IMR-90 (cell line): Measurements from ENCODE around the gene LENG9. TPM values are rescaled to one million over a fixed set of nuclear protein-coding genes. Genes with fewer than 3 reads are reported as not detected.

Experiments used
- ATAC-seq: fragments of 200-7000 bp; cut with Tn5 transposase; 2 replicates; pipeline ENCODE4 v1.9.1; 2020; ENCODE audit warnings: low read depth, mild to moderate bottlenecking, moderate library complexity
- BruUV-seq: library from RNA; stranded (reverse); fragments of 400-500 nt; replicated peaks from 2 replicates; lab custom pipeline; 2021; lab: Mats Ljungman, UMichigan
- CTCF ChIA-PET: fragments of 300-600 bp; formaldehyde crosslinking; extraction: SDS; loops from one replicate; lab custom pipeline; 2021; ENCODE audit warnings: antibody characterized with exemption; lab: Yijun Ruan, JAX
- POLR2A ChIA-PET: fragments of 300-600 bp; sonication (Branson Sonifier 250); formaldehyde crosslinking; loops from one replicate; lab custom pipeline; 2022; ENCODE audit warnings: antibody characterized with exemption; ENCODE audit not compliant: unreplicated experiment; lab: Charles Lee
- DNase-seq: peaks from one replicate; pipeline ENCODE4 v3.0.0; 2013
- H2AFZ ChIP-seq: replicated peaks from 2 replicates; pipeline ENCODE3; 2013; ENCODE audit warnings: low read length, mild to moderate bottlenecking; ENCODE audit not compliant: poor library complexity
- H2AK5ac ChIP-seq: 2 replicates; pipeline ENCODE4 v1.6.1; 2013; ENCODE audit warnings: low read depth, low read length, inconsistent platforms
- H2AK9ac ChIP-seq: replicated peaks from 2 replicates; pipeline ENCODE3; 2013; ENCODE audit warnings: mild to moderate bottlenecking, low read depth, low read length, moderate library complexity; ENCODE audit not compliant: poor library complexity
- H2BK120ac ChIP-seq: 2 replicates; pipeline ENCODE4 v1.6.1; 2013; ENCODE audit warnings: low read depth, low read length, inconsistent platforms
- H2BK15ac ChIP-seq: 3 replicates; pipeline ENCODE4 v1.6.1; 2013; ENCODE audit warnings: low read depth, low read length, inconsistent platforms
- H2BK20ac ChIP-seq: 2 replicates; pipeline ENCODE4 v1.6.1; 2013; ENCODE audit warnings: low read depth, mild to moderate bottlenecking, inconsistent platforms, low read length, moderate library complexity
- H2BK5ac ChIP-seq: 2 replicates; pipeline ENCODE4 v1.6.1; 2013; ENCODE audit warnings: mild to moderate bottlenecking, low read depth, low read length, inconsistent platforms; ENCODE audit not compliant: poor library complexity, severe bottlenecking
- H3K14ac ChIP-seq: replicated peaks from 2 replicates; pipeline ENCODE4 v1.6.1; 2013; ENCODE audit warnings: low read depth, low read length, inconsistent platforms
- H3K18ac ChIP-seq: 2 replicates; pipeline ENCODE4 v1.6.1; 2013; ENCODE audit warnings: low read depth, low read length, control low read depth
- H3K23ac ChIP-seq: 2 replicates; pipeline ENCODE4 v1.6.1; 2013; ENCODE audit warnings: low read depth, low read length, inconsistent platforms
- H3K27ac ChIP-seq: 2 replicates; pipeline ENCODE4 v1.5.1; 2013; ENCODE audit warnings: mild to moderate bottlenecking, control low read depth, low read length; ENCODE audit not compliant: insufficient read depth
- H3K27me3 ChIP-seq: 2 replicates; pipeline ENCODE4 v1.6.1; 2013; ENCODE audit warnings: low read length; ENCODE audit not compliant: control insufficient read depth, insufficient read depth
- H3K36me3 ChIP-seq: 2 replicates; pipeline ENCODE4 v1.6.1; 2013; ENCODE audit warnings: low read length, mixed read lengths; ENCODE audit not compliant: control insufficient read depth, insufficient read depth
- H3K4ac ChIP-seq: 2 replicates; pipeline ENCODE4 v1.6.1; 2013; ENCODE audit warnings: low read depth, low read length, inconsistent platforms
- H3K4me1 ChIP-seq: 2 replicates; pipeline ENCODE4 v1.6.1; 2013; ENCODE audit warnings: low read length, mixed read lengths; ENCODE audit not compliant: control insufficient read depth, insufficient read depth
- H3K4me2 ChIP-seq: 2 replicates; pipeline ENCODE4 v1.6.1; 2013; ENCODE audit warnings: low read depth, mild to moderate bottlenecking, control low read depth, low read length, moderate library complexity
- H3K4me3 ChIP-seq: 2 replicates; pipeline ENCODE4 v1.5.1; 2013; ENCODE audit warnings: low read depth, mild to moderate bottlenecking, control low read depth, low read length, moderate library complexity; ENCODE audit not compliant: insufficient read depth
- H3K56ac ChIP-seq: 2 replicates; pipeline ENCODE4 v1.6.1; 2013; ENCODE audit warnings: low read length, inconsistent platforms; ENCODE audit not compliant: insufficient read depth; ENCODE audit errors: extremely low read depth
- H3K79me1 ChIP-seq, 2 experiments: 2 replicates each; pipeline ENCODE4 v1.6.1; 2013; ENCODE audit warnings: low read length in 2 of 2, inconsistent platforms in 1 of 2, low read depth in 1 of 2
- H3K9ac ChIP-seq: 2 replicates; pipeline ENCODE4 v1.6.1; 2013; ENCODE audit warnings: low read depth, low read length, control low read depth
- H3K9me1 ChIP-seq: 2 replicates; pipeline ENCODE4 v1.6.1; 2013; ENCODE audit warnings: low read length, inconsistent platforms; ENCODE audit not compliant: insufficient read depth
- H3K9me3 ChIP-seq: 2 replicates; pipeline ENCODE4 v1.6.1; 2013; ENCODE audit warnings: low read length; ENCODE audit not compliant: control insufficient read depth, insufficient read depth
- H4K20me1 ChIP-seq: 2 replicates; pipeline ENCODE4 v1.6.1; 2013; ENCODE audit warnings: low read length, inconsistent platforms; ENCODE audit not compliant: insufficient read depth
- H4K5ac ChIP-seq: 2 replicates; pipeline ENCODE4 v1.6.1; 2013; ENCODE audit warnings: mild to moderate bottlenecking, low read depth, low read length, control low read depth
- H4K8ac ChIP-seq, 2 experiments: 2 replicates each; pipeline ENCODE4 v1.6.1; 2013; ENCODE audit warnings: low read depth in 2 of 2, low read length in 2 of 2, control low read depth in 1 of 2, inconsistent platforms in 1 of 2
- H4K91ac ChIP-seq: 2 replicates; pipeline ENCODE4 v1.6.1; 2013; ENCODE audit warnings: low read depth, low read length, inconsistent platforms; ENCODE audit not compliant: insufficient read depth
- BHLHE40 ChIP-seq: fragments of 150-350 bp; IDR thresholded peaks from 2 replicates; pipeline ENCODE4 v1.6.1; 2016; ENCODE audit warnings: mild to moderate bottlenecking, low read depth, low read length
- CEBPB ChIP-seq: IDR thresholded peaks from 2 replicates; pipeline ENCODE4 v1.6.1; 2012; ENCODE audit warnings: low read depth, low read length, improper control_type of control experiment
- MAZ ChIP-seq: IDR thresholded peaks from 2 replicates; pipeline ENCODE4 v1.6.1; 2012; ENCODE audit warnings: low read depth, mild to moderate bottlenecking, low read length, improper control_type of control experiment, moderate library complexity, borderline replicate concordance
- MXI1 ChIP-seq: IDR thresholded peaks from 2 replicates; pipeline ENCODE4 v1.6.1; 2012; ENCODE audit warnings: low read depth, mild to moderate bottlenecking, low read length, moderate library complexity, borderline replicate concordance
- POLR2A ChIP-seq: IDR thresholded peaks from 2 replicates; pipeline ENCODE4 v1.6.1; 2012; ENCODE audit warnings: mild to moderate bottlenecking, low read depth, low read length
- RAD21 ChIP-seq: IDR thresholded peaks from 2 replicates; pipeline ENCODE4 v1.6.1; 2012; ENCODE audit warnings: low read length, improper control_type of control experiment
- RCOR1 ChIP-seq: IDR thresholded peaks from 2 replicates; pipeline ENCODE4 v1.6.1; 2012; ENCODE audit warnings: mild to moderate bottlenecking, low read length, improper control_type of control experiment; ENCODE audit not compliant: insufficient replicate concordance
- SMC3 ChIP-seq: fragments of 150-350 bp; IDR thresholded peaks from 2 replicates; pipeline ENCODE4 v1.6.1; 2016; ENCODE audit warnings: low read depth, mild to moderate bottlenecking, antibody characterized with exemption, low read length, moderate library complexity
- USF2 ChIP-seq: fragments of 150-350 bp; IDR thresholded peaks from 2 replicates; pipeline ENCODE4 v1.6.1; 2017; ENCODE audit warnings: mild to moderate bottlenecking, antibody characterized with exemption, low read length, low read depth
- WGBS, 2 experiments: methylation state at CpG; one replicate each; pipeline versions ENCODE4 v1.1.5 to v1.1.7; 2013; ENCODE audit warnings: missing lambda C conversion rate in 2 of 2; ENCODE audit not compliant: insufficient read length in 1 of 2; ENCODE audit errors: extremely low coverage in 2 of 2; 5-methylcytosine and 5-hydroxymethylcytosine counted together
- dilution Hi-C: fragments of 300-500 bp; cut with HindIII; formaldehyde crosslinking; loops from one replicate; pipeline ENCODE4 v1.14.3; 2018; ENCODE audit warnings: low sequenced_read_pairs; ENCODE audit not compliant: unreplicated experiment
- in situ Hi-C: fragments of 300-500 bp; cut with MboI; formaldehyde crosslinking; loops from 3 replicates; pipeline ENCODE4 v1.14.3; 2019; ENCODE audit warnings: low sequenced_read_pairs, inconsistent platforms, mixed read lengths
- intact Hi-C: fragments of 100-400 bp; cut with micrococcal nuclease; formaldehyde crosslinking; loops from 2 replicates; pipeline ENCODE4 v1.10.0; 2022
- polyA plus RNA-seq, 3 experiments: library from polyadenylated mRNA; depleted of rRNA; stranded (reverse); fragments of >200 nt; gene quantifications; 2 replicates each; pipeline ENCODE4 v1.2.3, GENCODE V29; 2012; ENCODE audit warnings: low replicate concordance in 1 of 3
- total RNA-seq: library from RNA; depleted of rRNA; stranded (reverse); fragments of >200 nt; gene quantifications from 2 replicates; pipeline ENCODE4 v1.2.3, GENCODE V29; 2012
- TF ChIP-seq, protein P1 (sequence below): fragments of 150-350 bp; IDR thresholded peaks from 2 replicates; pipeline ENCODE4 v1.6.1; 2016; ENCODE audit warnings: low read depth, mild to moderate bottlenecking, low read length, moderate library complexity, borderline replicate concordance
- TF ChIP-seq, protein P2 (sequence below): conservative IDR thresholded peaks from 2 replicates; pipeline ENCODE4 v1.5.1; 2012; ENCODE audit warnings: mild to moderate bottlenecking, low read depth, low read length, improper control_type of control experiment

LENG9 gene
- total and polyA plus RNA-seq, 2 of the 4 experiments (the other 2 are of a cell fraction), result 0.94 to 1.1 TPM

GRCh38 chr19:54425382-54425723 lies 38.2 kb downstream of the LENG9 start:
- peaks cover 22% of the 10 kb centered on the region; the same call in 1 of the 2 replicates for H3K27me3 ChIP-seq

More at GRCh38 chr19:54425382-54425723, 38.2 kb downstream of the LENG9 start:
- H3K4me1 ChIP-seq, result no peaks in the 10 kb centered on the region
- H2AFZ ChIP-seq, result no peak overlapping the region
- no peak overlapping the region for H3K23ac ChIP-seq
- no peaks in the 10 kb centered on the region; the same call in 1 of the 2 replicates for H4K20me1 ChIP-seq
- CTCF ChIA-PET, result no interaction called here
- no peaks in the 10 kb centered on the region for H3K9me1 ChIP-seq
- H3K14ac ChIP-seq, result no peak overlapping the region
- H3K4ac ChIP-seq, result no peak overlapping the region
- H2BK5ac ChIP-seq, result no peak overlapping the region
- H4K8ac ChIP-seq, result no peak overlapping the region
- H2BK15ac ChIP-seq, result no peak overlapping the region
- no peaks in the 10 kb centered on the region for H3K9me3 ChIP-seq
- H3K79me1 ChIP-seq, result no peaks in the 10 kb centered on the region
- POLR2A ChIA-PET, result no interaction called here
- WGBS, 2 experiments, result no CpG with 5 or more reads among the region's 5 CpGs
- no TSS peak for BruUV-seq
- no peak overlapping the region for H2BK20ac ChIP-seq
- H3K4me2 ChIP-seq, result no peak overlapping the region
- intact Hi-C loops (no loop called here), dilution Hi-C loops (no loop called here), in situ Hi-C loops (no loop called here)
- H2BK120ac ChIP-seq, result no peak overlapping the region
- H2AK5ac ChIP-seq, result no peak overlapping the region
- H2AK9ac ChIP-seq, result no peak overlapping the region
- H4K5ac ChIP-seq, result no peak overlapping the region
- DNase-seq (no peak), ATAC-seq (no peak)
- H3K27ac ChIP-seq, result no peak overlapping the region
- no peak overlapping the region for H3K56ac ChIP-seq
- H3K18ac ChIP-seq, result no peak overlapping the region
- TF ChIP-seq RCOR1, result no peak
- TF ChIP-seq POLR2A, result no peak
- no peak for TF ChIP-seq BHLHE40
- no peak for TF ChIP-seq MXI1
- no peak for TF ChIP-seq CEBPB
- no peak for TF ChIP-seq MAZ
- TF ChIP-seq, protein P1, sequence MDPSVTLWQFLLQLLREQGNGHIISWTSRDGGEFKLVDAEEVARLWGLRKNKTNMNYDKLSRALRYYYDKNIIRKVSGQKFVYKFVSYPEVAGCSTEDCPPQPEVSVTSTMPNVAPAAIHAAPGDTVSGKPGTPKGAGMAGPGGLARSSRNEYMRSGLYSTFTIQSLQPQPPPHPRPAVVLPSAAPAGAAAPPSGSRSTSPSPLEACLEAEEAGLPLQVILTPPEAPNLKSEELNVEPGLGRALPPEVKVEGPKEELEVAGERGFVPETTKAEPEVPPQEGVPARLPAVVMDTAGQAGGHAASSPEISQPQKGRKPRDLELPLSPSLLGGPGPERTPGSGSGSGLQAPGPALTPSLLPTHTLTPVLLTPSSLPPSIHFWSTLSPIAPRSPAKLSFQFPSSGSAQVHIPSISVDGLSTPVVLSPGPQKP, result no peak
- no peak for TF ChIP-seq SMC3
- TF ChIP-seq USF2, result no peak
- TF ChIP-seq, protein P2, sequence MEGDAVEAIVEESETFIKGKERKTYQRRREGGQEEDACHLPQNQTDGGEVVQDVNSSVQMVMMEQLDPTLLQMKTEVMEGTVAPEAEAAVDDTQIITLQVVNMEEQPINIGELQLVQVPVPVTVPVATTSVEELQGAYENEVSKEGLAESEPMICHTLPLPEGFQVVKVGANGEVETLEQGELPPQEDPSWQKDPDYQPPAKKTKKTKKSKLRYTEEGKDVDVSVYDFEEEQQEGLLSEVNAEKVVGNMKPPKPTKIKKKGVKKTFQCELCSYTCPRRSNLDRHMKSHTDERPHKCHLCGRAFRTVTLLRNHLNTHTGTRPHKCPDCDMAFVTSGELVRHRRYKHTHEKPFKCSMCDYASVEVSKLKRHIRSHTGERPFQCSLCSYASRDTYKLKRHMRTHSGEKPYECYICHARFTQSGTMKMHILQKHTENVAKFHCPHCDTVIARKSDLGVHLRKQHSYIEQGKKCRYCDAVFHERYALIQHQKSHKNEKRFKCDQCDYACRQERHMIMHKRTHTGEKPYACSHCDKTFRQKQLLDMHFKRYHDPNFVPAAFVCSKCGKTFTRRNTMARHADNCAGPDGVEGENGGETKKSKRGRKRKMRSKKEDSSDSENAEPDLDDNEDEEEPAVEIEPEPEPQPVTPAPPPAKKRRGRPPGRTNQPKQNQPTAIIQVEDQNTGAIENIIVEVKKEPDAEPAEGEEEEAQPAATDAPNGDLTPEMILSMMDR, result no peak
- no peak for TF ChIP-seq RAD21
- no peak overlapping the region for H4K91ac ChIP-seq
- H3K4me3 ChIP-seq, result no peak overlapping the region
- no peaks in the 10 kb centered on the region for H3K36me3 ChIP-seq
- no peak overlapping the region for H3K9ac ChIP-seq
